Limb (tissue), 2 donors: ENCODE results near the gene CUL4B.
"Not testable (repeated sequence)": the region's sequence is repeated elsewhere in the genome, so short reads cannot be mapped to it uniquely, and the experiment has no call there.

Source experiments
- DNase-seq, 2 donors: peaks; one replicate each; pipeline ENCODE4 v3.0.0-alpha.2; 2016; ENCODE audit errors: extremely low spot score in 2 of 2

Gene CUL4B

GRCh38 chrX:120560842-120561633 is at the start of gene CUL4B:
TSS of gene CUL4B (minus strand) at chrX:120560962. CDS start at chrX:120560638, 324 bp downstream.
- peak; percentile 92 to 93 for DNase-seq

- DNase-seq: peak in 1 of 2 donors; percentile 7
Measured at GRCh38 chrX:120604361-120604782, 43.6 kb upstream of the CUL4B start.

- peak; percentile 83 to 87 for DNase-seq
Measured at GRCh38 chrX:120603707-120604360, 43.1 kb upstream of the CUL4B start, which contains the start of gene MCTS1. TSS of gene MCTS1 (plus strand) at chrX:120604101. CDS start at chrX:120604237, 136 bp downstream.

- DNase-seq: no peak
Measured at GRCh38 chrX:120585702-120586101, 24.9 kb upstream of the CUL4B start.

GRCh38 chrX:120575379-120576114 is 14.8 kb upstream of the CUL4B start:
- no peak for DNase-seq

GRCh38 chrX:120573806-120574205 is 13.0 kb upstream of the CUL4B start:
- DNase-seq: not testable (repeated sequence)

GRCh38 chrX:120570011-120570600 is 9.3 kb upstream of the CUL4B start:
- DNase-seq: no peak

GRCh38 chrX:120568609-120569008 is 7.8 kb upstream of the CUL4B start:
- DNase-seq: no peak

- no peak for DNase-seq
Measured at GRCh38 chrX:120568035-120568434, 7.3 kb upstream of the CUL4B start.

GRCh38 chrX:120566817-120567216 is 6.1 kb upstream of the CUL4B start:
- no peak for DNase-seq

- DNase-seq: no peak
Measured at GRCh38 chrX:120564925-120565324, 4.2 kb upstream of the CUL4B start.

- DNase-seq: no peak
Measured at GRCh38 chrX:120562569-120562926, 1.8 kb upstream of the CUL4B start.

GRCh38 chrX:120561634-120562568 is 1.1 kb upstream of the CUL4B start:
- no peak for DNase-seq

GRCh38 chrX:120560405-120560841 is 339 bp downstream of the CUL4B start:
- no peak for DNase-seq

GRCh38 chrX:120559804-120560203 is 958 bp downstream of the CUL4B start:
- DNase-seq: no peak

- DNase-seq: no peak
Measured at GRCh38 chrX:120556251-120556650, 4.5 kb downstream of the CUL4B start.

GRCh38 chrX:120549483-120550452 is 11.0 kb downstream of the CUL4B start:
- DNase-seq: no peak

- no peak for DNase-seq
Measured at GRCh38 chrX:120536061-120536460, 24.7 kb downstream of the CUL4B start.
